NCI-H446 treated with DMSO at 0.1 percent for 48 hours (cell line): ENCODE data around the gene NIPBL.
"Not testable (repeated sequence)": the region's sequence is repeated elsewhere in the genome, so short reads cannot be mapped to it uniquely, and the experiment has no call there.

ENCODE experiments used
- DNase-seq: peaks from one replicate; lab custom pipeline; 2025; lab: John Stamatoyannopoulos, UW

The NIPBL gene

GRCh38 chr5:36901077-36901476 is 24.5 kb downstream of the NIPBL start:
- DNase-seq = not testable (repeated sequence)

GRCh38 chr5:36901856-36902255 is 25.3 kb downstream of the NIPBL start:
- no peak for DNase-seq

- DNase-seq = no peak
Observed at GRCh38 chr5:36902353-36902752, 25.8 kb downstream of the NIPBL start.

- no peak for DNase-seq
Observed at GRCh38 chr5:36904677-36905076, 28.1 kb downstream of the NIPBL start.

- peak; percentile 31 for DNase-seq
Observed at GRCh38 chr5:36908544-36909260, 32.1 kb downstream of the NIPBL start.

GRCh38 chr5:36915653-36916052 is 39.1 kb downstream of the NIPBL start:
- no peak for DNase-seq

- not testable (repeated sequence) for DNase-seq
Observed at GRCh38 chr5:36916614-36917013, 40.0 kb downstream of the NIPBL start.

- DNase-seq = not testable (repeated sequence)
Observed at GRCh38 chr5:36917358-36917757, 40.8 kb downstream of the NIPBL start.

GRCh38 chr5:36919238-36919637 is 42.7 kb downstream of the NIPBL start:
- no peak for DNase-seq

- DNase-seq = no peak
Observed at GRCh38 chr5:36919650-36920049, 43.1 kb downstream of the NIPBL start.

GRCh38 chr5:36928947-36929346 is 52.4 kb downstream of the NIPBL start:
- peak; percentile 78 for DNase-seq

GRCh38 chr5:36929438-36929837 is 52.9 kb downstream of the NIPBL start:
- no peak for DNase-seq

- no peak for DNase-seq
Observed at GRCh38 chr5:36932056-36932455, 55.5 kb downstream of the NIPBL start.

GRCh38 chr5:36932699-36933098 is 56.1 kb downstream of the NIPBL start:
- no peak for DNase-seq

- DNase-seq = no peak
Observed at GRCh38 chr5:36934740-36935356, 58.3 kb downstream of the NIPBL start.

GRCh38 chr5:36935805-36936204 is 59.2 kb downstream of the NIPBL start:
- no peak for DNase-seq

GRCh38 chr5:36936309-36936708 is 59.7 kb downstream of the NIPBL start:
- DNase-seq = no peak

- no peak for DNase-seq
Observed at GRCh38 chr5:36938129-36938528, 61.6 kb downstream of the NIPBL start.

GRCh38 chr5:36939969-36940858 is 63.6 kb downstream of the NIPBL start:
- DNase-seq = no peak

- no peak for DNase-seq
Observed at GRCh38 chr5:36943584-36943983, 67.0 kb downstream of the NIPBL start.

GRCh38 chr5:36944024-36944423 is 67.5 kb downstream of the NIPBL start:
- DNase-seq = no peak

- peak; percentile 78 for DNase-seq
Observed at GRCh38 chr5:36944607-36945225, 68.1 kb downstream of the NIPBL start.
